T-helper 2 cell treated with Interferon-gamma antibody and Interleukin-4, amounts not matched to agents 100 ng/mL and 5 ng/mL, for 36 hours (primary cell): Measurements from ENCODE around the gene SBF2. TPM values are rescaled to one million over a fixed set of nuclear protein-coding genes. Genes with fewer than 3 reads are reported as not detected.
"Not testable (repeated sequence)": the region's sequence is repeated elsewhere in the genome, so short reads cannot be mapped to it uniquely, and the experiment has no call there.

Experiments
- intact Hi-C: fragments of 100-400 bp; cut with micrococcal nuclease; formaldehyde crosslinking; loops from one replicate; pipeline ENCODE4 v1.15.1; 2023
- total RNA-seq: library from RNA; stranded (reverse); gene quantifications from 2 replicates; pipeline ENCODE4 v1.2.3, GENCODE V29; 2022

The SBF2 gene
- total RNA-seq, 1 donor from 2014 or later: 1.8 TPM

GRCh38 chr11:10023212-10023611 is 270.8 kb downstream of the SBF2 start:
- intact Hi-C loops: no loop called here

- intact Hi-C loops: no loop called here
Measured at GRCh38 chr11:10022764-10023163, 271.3 kb downstream of the SBF2 start.

GRCh38 chr11:10021563-10021962 is 272.5 kb downstream of the SBF2 start:
- intact Hi-C loops: no loop called here

GRCh38 chr11:10019906-10020682 is 273.9 kb downstream of the SBF2 start:
- intact Hi-C loops: no loop called here

- intact Hi-C loops: no loop called here
Measured at GRCh38 chr11:10017911-10018310, 276.1 kb downstream of the SBF2 start.

- intact Hi-C loops: no loop called here
Measured at GRCh38 chr11:10017050-10017449, 277.0 kb downstream of the SBF2 start.

- intact Hi-C loops: no loop called here
Measured at GRCh38 chr11:10012068-10012467, 282.0 kb downstream of the SBF2 start.

GRCh38 chr11:10005955-10006525 is 288.0 kb downstream of the SBF2 start:
- intact Hi-C loops: no loop called here

GRCh38 chr11:10004526-10005113 is 289.4 kb downstream of the SBF2 start:
- intact Hi-C loops: no loop called here

- intact Hi-C loops: no loop called here
Measured at GRCh38 chr11:10002221-10002620, 291.8 kb downstream of the SBF2 start.

- intact Hi-C loops: no loop called here
Measured at GRCh38 chr11:9992306-9992705, 301.7 kb downstream of the SBF2 start.

GRCh38 chr11:9990221-9990973 is 303.6 kb downstream of the SBF2 start:
- intact Hi-C loops: no loop called here

GRCh38 chr11:9987303-9987702 is 306.7 kb downstream of the SBF2 start:
- intact Hi-C loops: not testable (repeated sequence)

GRCh38 chr11:9982796-9983579 is 311.0 kb downstream of the SBF2 start:
- intact Hi-C loops: no loop called here

- intact Hi-C loops: no loop called here
Measured at GRCh38 chr11:9982127-9982795, 311.8 kb downstream of the SBF2 start.

GRCh38 chr11:9980931-9981330 is 313.1 kb downstream of the SBF2 start:
- intact Hi-C loops: no loop called here

GRCh38 chr11:9977554-9977953 is 316.5 kb downstream of the SBF2 start:
- intact Hi-C loops: no loop called here

GRCh38 chr11:9974375-9974774 is 319.6 kb downstream of the SBF2 start:
- intact Hi-C loops: loop anchor here (5.0 kb wide), 1 partner anchor 333 kb away; the partner anchor contains the start of gene ADM

- intact Hi-C loops: loop anchor here (1.0 to 5.0 kb wide), 4 partner anchors 112 to 349 kb away; partner anchors contain the start of gene ADM
Measured at GRCh38 chr11:9973921-9974320, 320.1 kb downstream of the SBF2 start.

GRCh38 chr11:9972989-9973388 is 321.0 kb downstream of the SBF2 start:
- intact Hi-C loops: loop anchor here (1.0 to 5.0 kb wide), 4 partner anchors 111 to 350 kb away; partner anchors contain the start of gene ADM
